Duodenal mucosa (tissue), 2 donors: Measurements from ENCODE around the gene PGM2L1.
"Not testable (repeated sequence)": the region's sequence is repeated elsewhere in the genome, so short reads cannot be mapped to it uniquely, and the experiment has no call there.

ENCODE experiments used
- H3K27ac ChIP-seq: one replicate; pipeline ENCODE4 v1.7.0; 2013; ENCODE audit warnings: low read depth, low read length
- H3K27me3 ChIP-seq, 2 donors: one replicate each; pipeline ENCODE4 v1.7.0; 2013; ENCODE audit warnings: low read length in 2 of 2, control low read depth in 1 of 2; ENCODE audit not compliant: insufficient read depth in 2 of 2, control insufficient read depth in 1 of 2
- H3K36me3 ChIP-seq, 2 donors: one replicate each; pipeline ENCODE4 v1.7.0; 2013; ENCODE audit warnings: low read length in 2 of 2, control low read depth in 1 of 2; ENCODE audit not compliant: insufficient read depth in 2 of 2, control insufficient read depth in 1 of 2
- H3K4me1 ChIP-seq, 2 donors: one replicate each; pipeline ENCODE4 v1.7.0; 2013; ENCODE audit warnings: low read length in 2 of 2, control low read depth in 1 of 2; ENCODE audit not compliant: insufficient read depth in 2 of 2, control insufficient read depth in 1 of 2
- H3K4me3 ChIP-seq, 2 donors: one replicate each; pipeline ENCODE4 v1.7.0; 2013; ENCODE audit warnings: low read length in 2 of 2, low read depth in 1 of 2
- H3K9ac ChIP-seq, 2 donors: one replicate each; pipeline ENCODE4 v1.7.0; 2013; ENCODE audit warnings: low read length in 2 of 2, low read depth in 1 of 2
- H3K9me3 ChIP-seq, 2 donors: one replicate each; pipeline ENCODE4 v1.7.0; 2013; ENCODE audit warnings: low read length in 2 of 2, control low read depth in 1 of 2; ENCODE audit not compliant: control insufficient read depth in 1 of 2

Gene PGM2L1

DNA sequence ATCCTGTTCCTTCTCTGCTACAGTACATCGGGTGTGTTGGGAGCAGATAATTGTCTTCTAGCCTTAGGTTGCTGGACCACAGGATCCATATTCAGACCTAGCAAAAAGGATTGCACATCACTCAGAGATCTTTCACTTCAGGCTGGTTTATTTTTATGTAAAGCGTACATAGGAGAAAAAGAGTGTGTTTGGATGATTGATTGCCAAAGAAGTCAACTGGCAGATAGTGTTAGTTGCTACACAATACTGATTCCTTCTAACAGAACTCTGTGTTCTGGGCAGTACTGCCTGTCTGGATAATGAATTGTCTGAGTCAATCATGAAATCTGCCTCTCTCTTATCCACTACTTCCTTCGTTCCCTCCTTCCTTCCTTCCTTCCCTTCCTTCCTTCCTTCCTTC is 31.0 kb upstream of the PGM2L1 start:
- no peak overlapping the region for H3K4me3 ChIP-seq
- H3K27ac ChIP-seq = no peak overlapping the region
- H3K27me3 ChIP-seq = no peaks in the 10 kb centered on the region
- H3K36me3 ChIP-seq = no peaks in the 10 kb centered on the region
- H3K9me3 ChIP-seq = no peaks in the 10 kb centered on the region
- no peaks in the 10 kb centered on the region for H3K4me1 ChIP-seq
- H3K9ac ChIP-seq = no peak overlapping the region

DNA sequence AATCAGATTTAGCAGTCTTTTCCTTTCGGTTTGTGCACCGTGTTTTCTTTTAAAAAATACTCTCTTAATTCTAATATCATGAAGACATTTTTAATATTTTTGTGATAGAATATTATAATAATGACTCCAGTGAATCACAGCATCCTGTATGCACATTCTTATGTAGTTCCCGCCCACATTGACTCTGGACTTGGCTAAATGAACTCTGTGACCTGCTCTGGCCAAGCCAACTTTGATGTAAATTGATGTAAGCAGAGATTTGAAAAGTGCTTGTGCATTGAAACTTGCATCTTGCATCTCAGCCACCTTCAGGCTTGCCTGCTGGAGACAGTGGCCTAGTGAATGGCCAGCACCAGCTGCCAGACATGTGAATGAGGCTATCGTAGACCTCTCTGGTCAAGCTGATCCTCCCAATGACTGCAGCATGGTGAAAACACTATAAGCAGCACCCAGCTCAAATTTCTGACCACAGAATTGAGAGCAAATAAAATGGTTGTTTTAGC is 29.2 kb upstream of the PGM2L1 start:
- Histone ChIP-seq H3K27me3 (no peaks in the 10 kb centered on the region), H3K4me3 (no peak overlapping the region), H3K4me1 (no peaks in the 10 kb centered on the region), H3K36me3 (no peaks in the 10 kb centered on the region), H3K9me3 (no peaks in the 10 kb centered on the region), H3K9ac (no peak overlapping the region), H3K27ac (no peak overlapping the region)

DNA sequence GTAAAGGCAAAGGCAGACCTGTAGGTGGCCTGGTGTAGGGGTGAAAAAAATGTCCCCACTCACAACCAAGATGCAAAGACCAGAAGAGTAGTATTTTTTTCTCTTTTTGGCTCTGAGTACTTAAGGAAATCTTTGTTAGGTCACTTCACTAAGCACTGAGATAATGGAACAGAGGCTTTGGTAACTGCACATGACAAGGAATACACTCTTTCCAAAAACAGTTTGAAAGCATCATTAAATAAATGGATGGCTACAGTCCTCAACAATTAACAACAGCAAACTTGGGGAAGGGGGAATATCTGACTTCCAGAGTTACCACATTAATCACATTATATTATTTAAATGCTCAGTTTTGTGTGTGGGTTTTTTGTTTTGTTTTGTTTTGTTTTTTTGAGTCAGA is 26.9 kb upstream of the PGM2L1 start:
- Histone ChIP-seq H3K9me3 (no peaks in the 10 kb centered on the region), H3K27me3 (no peaks in the 10 kb centered on the region), H3K27ac (no peak overlapping the region), H3K36me3 (no peaks in the 10 kb centered on the region), H3K4me3 (no peak overlapping the region), H3K4me1 (no peaks in the 10 kb centered on the region), H3K9ac (no peak overlapping the region)

DNA sequence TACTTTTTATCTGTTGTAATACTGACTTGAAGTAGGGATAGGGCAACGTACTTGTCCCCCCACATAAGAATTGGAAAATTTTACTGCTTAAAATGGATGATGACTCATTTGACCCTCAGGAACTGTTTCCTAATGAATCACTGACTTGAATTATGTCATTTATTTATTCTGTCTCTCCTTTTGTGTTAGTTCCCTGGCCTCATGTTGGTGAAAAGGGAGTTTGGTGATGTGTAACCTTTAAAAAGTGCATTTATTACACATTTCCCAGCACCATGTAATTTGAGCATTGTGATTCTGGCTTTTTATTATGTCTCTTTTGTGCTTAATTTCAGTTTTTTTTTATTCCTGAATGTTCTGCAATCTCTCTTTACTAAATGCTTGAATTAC is 20.3 kb upstream of the PGM2L1 start:
- no peak overlapping the region for H3K4me3 ChIP-seq
- no peaks in the 10 kb centered on the region for H3K9me3 ChIP-seq
- H3K27ac ChIP-seq = no peak overlapping the region
- no peak overlapping the region for H3K9ac ChIP-seq
- H3K27me3 ChIP-seq = no peaks in the 10 kb centered on the region
- no peaks in the 10 kb centered on the region for H3K36me3 ChIP-seq
- no peaks in the 10 kb centered on the region for H3K4me1 ChIP-seq

DNA sequence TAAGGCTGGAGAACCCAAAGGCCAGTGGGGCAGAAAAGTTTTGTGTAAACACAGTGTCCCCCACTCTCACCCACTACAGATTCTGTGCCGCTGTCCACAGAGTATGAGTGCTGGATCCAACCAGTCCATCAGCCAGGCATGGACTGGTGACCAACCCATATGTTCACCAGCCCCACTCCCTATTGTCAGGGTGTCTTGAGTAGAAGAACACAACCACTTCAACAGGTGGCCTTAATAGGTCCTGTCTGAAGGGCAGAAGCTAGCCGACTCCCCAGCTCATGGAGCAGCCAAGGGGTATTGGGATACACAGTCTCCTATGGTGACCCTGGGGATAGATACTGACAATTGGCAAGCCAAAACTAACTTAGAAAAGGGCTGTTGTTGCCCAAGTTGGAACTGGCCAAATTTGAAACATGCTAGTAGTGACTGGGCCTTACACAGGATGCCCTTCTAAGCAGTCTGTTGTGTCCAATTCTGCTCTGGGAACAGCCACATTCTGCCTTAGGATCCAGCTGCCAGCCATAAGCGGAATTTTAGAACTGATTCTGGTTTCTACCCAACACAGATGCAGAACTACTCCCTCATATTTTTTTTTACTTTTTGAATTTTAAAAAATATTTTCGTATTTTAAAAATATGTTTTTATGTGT is 19.8 kb upstream of the PGM2L1 start:
- Histone ChIP-seq H3K4me1 (no peaks in the 10 kb centered on the region), H3K4me3 (no peak overlapping the region), H3K9me3 (no peaks in the 10 kb centered on the region), H3K36me3 (no peaks in the 10 kb centered on the region), H3K27ac (no peak overlapping the region), H3K9ac (no peak overlapping the region), H3K27me3 (peaks cover 0 to 2% of the 10 kb centered on the region in 2 donors)

DNA sequence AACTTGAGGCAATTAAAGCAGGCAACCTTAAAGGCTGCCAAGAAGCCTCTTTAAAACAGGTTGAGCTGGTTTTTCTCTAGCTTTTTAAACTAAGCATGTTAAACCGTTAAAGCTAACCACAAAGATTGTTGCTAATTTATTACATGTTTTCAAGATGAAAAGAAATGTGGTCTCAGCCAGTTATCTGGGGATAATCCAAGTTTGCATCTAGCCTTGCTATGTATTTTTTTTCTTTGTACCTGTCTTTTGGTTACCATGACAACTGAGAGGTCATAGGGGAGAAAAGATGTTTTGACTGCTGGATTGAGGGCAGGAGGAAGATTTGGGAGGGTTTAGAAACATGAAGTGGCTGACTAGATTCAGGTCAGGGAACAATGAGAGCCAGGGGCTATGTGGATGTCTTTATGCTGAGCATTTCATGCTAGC is 19.2 kb upstream of the PGM2L1 start:
- Histone ChIP-seq H3K27me3 (peaks cover 0 to 4% of the 10 kb centered on the region in 2 donors), H3K4me1 (no peaks in the 10 kb centered on the region), H3K36me3 (no peaks in the 10 kb centered on the region), H3K9ac (no peak overlapping the region), H3K27ac (no peak overlapping the region), H3K4me3 (no peak overlapping the region), H3K9me3 (no peaks in the 10 kb centered on the region)

DNA sequence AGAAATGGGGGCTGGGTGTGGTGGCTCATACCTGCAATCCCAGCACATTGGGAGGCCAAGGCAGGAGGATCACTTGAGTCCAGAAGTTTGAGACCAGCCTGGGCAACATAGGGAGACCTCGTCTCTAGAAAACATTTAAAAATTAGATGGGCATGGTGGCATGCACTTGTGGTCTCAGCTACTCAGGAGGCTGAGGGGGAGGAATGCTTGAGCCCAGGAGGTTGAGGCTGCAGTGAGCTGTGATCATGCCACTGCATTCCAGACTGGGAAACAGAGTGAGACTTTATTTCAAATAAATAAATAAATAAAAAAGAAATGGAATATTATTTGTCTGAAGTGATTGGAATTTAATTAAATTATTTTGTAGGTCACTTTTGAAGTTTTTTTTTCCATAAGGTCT is 18.7 kb upstream of the PGM2L1 start:
- H3K27ac ChIP-seq = not testable (repeated sequence)

DNA sequence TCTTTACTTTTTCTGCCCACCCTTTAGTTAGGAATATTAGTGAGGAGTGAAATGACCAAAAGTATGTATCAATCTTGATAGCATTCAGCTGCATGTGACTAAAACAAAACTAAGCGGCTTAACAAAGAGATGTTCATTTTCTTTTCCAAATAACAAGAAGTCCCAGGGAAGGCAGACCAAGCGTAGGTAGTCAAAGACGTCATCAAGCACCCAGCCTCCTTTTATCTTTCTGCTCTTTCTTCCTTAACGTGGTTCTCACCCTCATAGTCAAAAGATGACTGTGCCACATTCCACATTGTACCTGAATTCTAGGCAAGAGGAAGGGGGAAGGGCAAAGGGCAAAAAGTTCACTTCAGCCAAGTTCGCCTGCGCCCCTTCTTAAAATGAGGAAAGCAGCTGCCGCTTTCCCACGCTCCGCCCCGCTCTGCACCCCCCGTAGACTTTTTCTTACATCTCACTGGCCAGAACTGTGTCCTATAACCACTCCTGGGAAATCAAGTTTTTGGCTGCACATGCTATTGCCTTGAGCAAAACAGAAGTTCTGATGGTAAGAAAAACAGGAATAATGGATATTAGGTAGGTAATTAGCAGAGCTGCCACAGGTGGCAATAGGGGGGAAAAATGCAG is 14.6 kb upstream of the PGM2L1 start:
- H3K27me3 ChIP-seq = peaks cover 0 to 4% of the 10 kb centered on the region in 2 donors
- no peak overlapping the region for H3K9ac ChIP-seq
- H3K27ac ChIP-seq = no peak overlapping the region
- no peaks in the 10 kb centered on the region for H3K4me1 ChIP-seq
- H3K36me3 ChIP-seq = no peaks in the 10 kb centered on the region
- no peaks in the 10 kb centered on the region for H3K9me3 ChIP-seq
- H3K4me3 ChIP-seq = no peak overlapping the region

More for the DNA sequence above, 18.7 kb upstream of the PGM2L1 start:
- not testable (repeated sequence) for H3K9ac ChIP-seq, H3K27me3 ChIP-seq, H3K36me3 ChIP-seq, H3K4me1 ChIP-seq, H3K9me3 ChIP-seq, H3K4me3 ChIP-seq

DNA sequence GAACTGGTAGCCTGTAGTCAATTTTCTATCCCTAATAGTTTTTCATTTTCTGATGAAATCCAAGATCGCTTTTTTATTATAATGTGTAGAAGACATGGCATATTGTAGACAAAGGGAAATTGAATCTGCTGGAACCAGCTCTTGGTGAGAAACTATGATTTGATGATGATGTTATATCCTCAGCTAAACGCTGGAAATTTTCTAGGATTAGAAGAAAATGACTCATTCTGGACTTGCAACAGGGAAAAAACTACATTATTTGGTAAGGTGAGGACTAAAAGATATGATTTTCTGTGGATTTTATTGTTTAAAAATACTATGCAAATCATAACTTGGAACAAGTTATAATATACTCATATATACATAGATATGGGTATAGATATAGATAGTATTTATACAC is 14.1 kb upstream of the PGM2L1 start:
- H3K4me3 ChIP-seq = no peak overlapping the region
- H3K9me3 ChIP-seq = no peaks in the 10 kb centered on the region
- H3K27me3 ChIP-seq = peaks cover 0 to 4% of the 10 kb centered on the region in 2 donors
- H3K36me3 ChIP-seq = no peaks in the 10 kb centered on the region
- no peaks in the 10 kb centered on the region for H3K4me1 ChIP-seq
- no peak overlapping the region for H3K9ac ChIP-seq
- H3K27ac ChIP-seq = no peak overlapping the region

DNA sequence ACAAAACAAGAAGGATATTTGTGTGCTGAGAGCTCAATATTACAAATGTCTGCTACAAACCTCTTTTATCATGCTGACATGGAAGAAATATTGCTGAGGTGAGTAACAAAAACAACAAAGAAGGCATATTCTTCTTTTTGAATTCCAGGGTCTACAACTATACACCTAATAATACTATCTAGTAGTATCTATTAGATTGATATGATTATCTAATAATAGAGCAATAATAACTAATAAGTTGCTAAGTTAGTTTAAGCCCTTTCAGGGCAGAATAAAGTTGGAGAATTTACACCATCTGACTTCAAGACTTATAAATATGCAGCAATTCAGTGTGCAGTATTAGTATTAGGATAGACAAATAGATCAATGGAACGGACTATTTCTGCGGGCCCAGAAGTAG is 11.4 kb upstream of the PGM2L1 start:
- Histone ChIP-seq H3K4me1 (no peaks in the 10 kb centered on the region), H3K36me3 (no peaks in the 10 kb centered on the region), H3K4me3 (no peak overlapping the region), H3K9me3 (no peaks in the 10 kb centered on the region), H3K9ac (no peak overlapping the region), H3K27me3 (peaks cover 0 to 4% of the 10 kb centered on the region in 2 donors), H3K27ac (no peak overlapping the region)
